Activated CD8-positive, alpha-beta memory T cell treated with anti-CD3 and anti-CD28 coated beads for 4 hours (primary cell): ENCODE results near the gene FAM200B.

ENCODE experiments used
- DNase-seq, 2 donors: peaks; one replicate each; pipeline ENCODE4 v3.0.0-alpha.2; 2020; ENCODE audit warnings: low read depth in 2 of 2

The FAM200B gene

DNA sequence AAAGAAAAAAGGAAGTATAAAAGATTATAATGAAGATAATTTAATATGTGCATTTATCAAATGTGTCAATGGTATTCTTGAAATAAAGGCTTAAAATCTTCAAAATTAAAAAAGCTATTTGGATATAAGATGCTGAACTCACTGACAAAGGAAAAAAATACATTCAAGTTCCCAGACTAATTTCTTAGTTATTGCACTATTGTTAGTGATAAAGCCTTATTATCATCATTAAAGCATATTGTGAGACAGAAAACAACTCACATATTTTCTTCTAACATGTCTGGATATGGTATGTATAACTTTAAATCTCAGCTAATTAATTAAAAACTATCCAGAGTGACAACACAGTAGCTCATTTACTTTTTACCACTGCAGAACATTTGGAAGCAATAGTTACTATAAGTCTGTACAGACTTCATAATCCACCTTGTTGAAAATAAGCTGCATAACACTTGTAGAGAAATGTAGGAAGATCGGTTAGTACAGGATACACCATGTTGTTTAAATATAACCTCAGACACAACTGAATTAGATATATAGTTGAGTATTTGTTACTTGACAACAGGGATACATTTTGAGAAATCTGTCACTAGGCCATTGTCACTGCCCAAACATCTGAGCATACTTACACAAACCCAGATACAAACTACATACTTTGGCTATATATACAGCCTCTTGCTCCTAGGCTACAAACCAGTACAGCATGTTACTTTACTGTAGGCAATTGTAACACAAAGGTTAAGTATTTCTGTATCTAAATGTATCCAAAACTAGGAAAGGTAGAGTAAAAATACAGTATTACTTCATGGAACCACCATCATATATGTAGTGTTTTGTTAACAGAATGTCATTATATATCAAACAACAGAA lies 12.8 kb upstream of the FAM200B start:
- no peak for DNase-seq

DNA sequence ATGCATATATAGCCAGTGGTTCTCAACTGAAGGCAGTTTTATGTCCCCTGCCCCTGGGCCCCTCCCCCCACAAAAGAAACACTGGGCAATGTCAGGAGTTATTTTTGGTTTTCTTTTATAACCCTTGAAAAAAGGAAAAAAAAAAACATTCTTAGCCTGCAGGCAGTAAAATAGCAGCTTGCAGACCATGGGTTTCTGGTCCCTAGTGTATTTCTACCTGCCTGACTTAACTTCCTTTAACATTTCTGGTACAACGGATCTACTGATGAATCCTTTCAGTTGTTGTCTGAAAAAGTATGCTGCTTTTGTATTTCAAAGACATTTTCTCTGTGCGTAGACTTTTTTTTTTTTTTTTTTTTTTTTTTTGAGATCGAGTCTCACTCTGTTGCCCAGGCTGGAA lies 11.1 kb upstream of the FAM200B start:
- no peak for DNase-seq

GRCh38 chr4:15672101-15672500 lies 9.5 kb upstream of the FAM200B start:
- no peak for DNase-seq

- no peak for DNase-seq
Observed at GRCh38 chr4:15673337-15673736, 8.3 kb upstream of the FAM200B start.

- no peak for DNase-seq
Observed at GRCh38 chr4:15674046-15674445, 7.6 kb upstream of the FAM200B start.

- DNase-seq, result no peak
Observed at GRCh38 chr4:15674926-15675325, 6.7 kb upstream of the FAM200B start.

DNA sequence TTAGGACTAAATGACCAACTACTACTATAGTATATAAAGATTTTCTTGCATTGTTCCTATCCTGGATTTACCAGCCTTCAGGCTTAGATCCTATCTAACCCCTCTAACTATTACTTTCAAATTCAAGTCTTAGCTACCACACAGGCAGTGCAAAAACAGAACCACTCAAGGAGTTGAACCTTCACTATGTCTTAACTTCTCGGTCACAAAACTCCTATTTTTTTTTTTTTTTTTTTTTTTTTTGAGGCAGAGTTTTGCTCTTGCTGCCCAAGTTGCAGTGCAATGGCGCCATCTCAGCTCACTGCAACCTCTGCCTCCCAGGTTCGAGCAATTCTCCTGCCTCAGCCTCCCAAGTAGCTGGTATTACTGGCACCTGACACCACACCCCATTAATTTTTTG lies 6.3 kb upstream of the FAM200B start:
- DNase-seq, result no peak

DNA sequence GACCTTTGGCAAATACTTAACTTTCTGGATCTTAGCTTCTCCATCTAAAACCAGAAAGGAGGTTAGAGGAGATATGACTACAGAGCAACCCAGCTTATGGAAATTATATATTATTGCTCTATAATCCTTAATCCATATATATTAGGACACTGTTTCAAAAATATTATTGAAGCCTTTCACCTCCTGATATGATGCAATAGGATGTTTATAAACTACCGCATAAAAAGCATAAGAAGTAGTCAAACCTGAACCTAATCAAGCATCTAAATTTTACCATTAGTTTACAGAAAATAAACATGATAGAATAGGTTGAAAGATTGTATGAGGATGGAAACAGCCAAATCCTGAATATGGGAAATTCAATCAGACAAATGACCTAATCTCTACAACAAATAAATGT lies 5.6 kb upstream of the FAM200B start:
- DNase-seq, result no peak

- no peak for DNase-seq
Observed at GRCh38 chr4:15676899-15677298, 4.7 kb upstream of the FAM200B start.

DNA sequence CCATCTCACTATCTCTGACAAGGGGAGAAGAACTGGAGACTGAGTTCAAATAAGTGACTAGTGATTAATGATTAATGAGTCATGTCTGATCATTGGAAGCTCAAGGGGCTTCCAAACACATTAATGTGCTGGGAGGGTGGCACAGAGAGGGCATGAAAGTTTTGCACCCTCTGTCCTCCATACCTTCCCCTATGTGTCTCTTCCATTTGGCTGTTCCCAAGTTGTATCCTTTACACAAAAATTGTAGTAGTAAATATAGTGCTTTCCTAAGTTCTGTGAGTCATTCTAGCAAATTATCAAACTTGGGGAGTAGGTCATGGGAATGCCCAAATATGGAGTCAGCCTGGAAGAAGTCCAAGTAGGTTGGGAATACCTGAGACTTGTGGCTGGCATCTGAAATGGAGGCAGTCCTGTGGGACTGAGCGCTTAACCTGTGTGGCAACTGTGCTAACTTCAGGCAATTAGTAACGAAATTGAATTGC lies 4.1 kb upstream of the FAM200B start:
- no peak for DNase-seq

- no peak for DNase-seq
Observed at GRCh38 chr4:15681067-15681371, 608 bp upstream of the FAM200B start.

GRCh38 chr4:15682242-15683142 lies 865 bp downstream of the FAM200B start:
- DNase-seq, result no peak

DNA sequence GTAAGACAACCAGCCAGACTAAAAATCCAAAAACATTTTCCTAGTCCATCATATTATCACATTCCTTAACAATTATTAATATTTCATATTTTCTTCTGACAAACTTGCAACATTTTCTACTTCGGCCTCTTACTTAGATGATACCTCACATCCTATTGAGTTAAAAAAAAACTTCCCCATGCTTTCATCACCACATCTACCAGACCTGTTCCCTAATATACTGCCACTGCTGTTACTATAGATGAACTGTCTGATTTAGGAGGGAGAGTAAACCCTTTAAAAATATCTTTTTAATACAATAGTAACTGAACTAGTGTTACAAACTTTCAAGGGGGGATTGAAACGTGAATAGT lies 1.5 kb downstream of the FAM200B start:
- DNase-seq, result no peak

- no peak for DNase-seq
Observed at GRCh38 chr4:15684498-15684897, 2.9 kb downstream of the FAM200B start.

- DNase-seq, result no peak
Observed at GRCh38 chr4:15688051-15688450, 6.4 kb downstream of the FAM200B start.

DNA sequence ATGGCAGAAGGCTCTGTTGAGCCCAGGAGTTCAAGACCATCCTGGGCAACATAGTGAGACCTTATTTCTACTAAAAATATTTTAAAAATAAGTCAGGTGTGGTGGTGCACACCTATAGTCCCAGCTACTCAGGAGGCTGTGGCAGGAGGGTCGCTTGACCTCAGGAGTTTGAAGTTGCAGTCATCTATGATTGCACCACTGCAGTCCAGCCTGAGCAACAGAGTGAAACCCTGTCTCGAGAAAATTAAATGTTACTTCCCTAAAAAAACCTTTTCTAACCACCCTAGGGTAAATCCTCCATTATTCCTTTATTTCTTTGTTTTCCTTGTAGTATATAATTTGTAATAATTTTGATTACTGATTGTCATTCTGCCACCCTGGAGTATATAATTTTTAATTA lies 7.9 kb downstream of the FAM200B start:
- no peak for DNase-seq

DNA sequence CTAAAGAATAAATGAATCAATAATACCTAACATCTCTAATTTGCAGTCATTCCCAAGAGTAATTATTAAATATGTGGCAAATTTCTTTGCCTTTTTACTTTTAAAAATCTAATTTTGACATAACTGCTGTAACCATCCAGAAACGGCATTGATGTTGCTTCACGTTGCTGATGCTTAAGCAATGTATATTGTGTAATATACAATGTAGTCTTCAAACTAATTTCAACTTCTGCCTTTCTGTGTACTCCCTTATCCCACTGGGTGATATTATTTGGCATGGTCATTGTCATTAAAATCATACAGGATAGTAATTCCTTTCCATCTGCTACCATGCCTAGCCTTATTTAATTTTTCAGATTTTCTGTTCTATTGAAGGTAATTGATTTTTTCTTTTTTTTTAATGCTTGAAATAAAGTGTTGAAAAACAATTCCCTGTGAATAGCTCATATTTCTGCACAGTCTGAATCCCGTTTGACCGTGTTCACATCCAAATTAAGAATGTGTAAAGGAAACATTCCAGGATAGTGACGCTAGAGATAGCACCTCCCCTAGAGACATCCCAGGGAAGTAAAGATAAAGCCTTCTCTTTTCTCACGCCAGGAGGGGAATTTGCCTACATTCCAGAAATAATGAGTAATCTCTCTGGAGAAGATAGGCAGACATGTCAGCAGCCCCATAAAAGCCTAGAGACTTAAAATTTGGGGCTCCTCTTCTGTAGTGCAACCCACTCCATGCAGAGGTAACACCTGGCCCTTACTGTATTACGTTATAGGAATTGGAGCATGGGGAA lies 8.6 kb downstream of the FAM200B start:
- DNase-seq, result no peak

- DNase-seq, result no peak
Observed at GRCh38 chr4:15691346-15692135, 9.9 kb downstream of the FAM200B start.

DNA sequence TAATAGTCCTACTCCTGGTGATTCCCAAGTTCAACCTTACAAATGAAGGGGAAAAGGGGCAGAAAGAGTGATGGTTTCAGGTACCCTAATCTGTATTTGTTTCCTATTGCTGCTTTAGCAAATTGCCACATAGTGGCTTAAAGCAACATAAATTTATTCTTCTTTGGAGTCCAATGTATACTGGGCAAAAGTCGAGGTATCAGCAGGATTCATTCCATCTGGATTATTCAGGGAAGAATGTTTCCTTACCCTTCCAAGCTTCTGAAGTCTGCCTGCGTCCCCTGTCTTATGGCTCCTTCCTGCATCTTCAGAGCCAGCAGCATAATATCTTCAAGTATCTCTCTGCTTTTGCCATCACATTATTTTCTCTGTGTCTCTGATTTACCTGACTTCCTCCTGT lies 11.0 kb downstream of the FAM200B start:
- no peak for DNase-seq

GRCh38 chr4:15694431-15694830 lies 12.8 kb downstream of the FAM200B start:
- DNase-seq, result no peak

DNA sequence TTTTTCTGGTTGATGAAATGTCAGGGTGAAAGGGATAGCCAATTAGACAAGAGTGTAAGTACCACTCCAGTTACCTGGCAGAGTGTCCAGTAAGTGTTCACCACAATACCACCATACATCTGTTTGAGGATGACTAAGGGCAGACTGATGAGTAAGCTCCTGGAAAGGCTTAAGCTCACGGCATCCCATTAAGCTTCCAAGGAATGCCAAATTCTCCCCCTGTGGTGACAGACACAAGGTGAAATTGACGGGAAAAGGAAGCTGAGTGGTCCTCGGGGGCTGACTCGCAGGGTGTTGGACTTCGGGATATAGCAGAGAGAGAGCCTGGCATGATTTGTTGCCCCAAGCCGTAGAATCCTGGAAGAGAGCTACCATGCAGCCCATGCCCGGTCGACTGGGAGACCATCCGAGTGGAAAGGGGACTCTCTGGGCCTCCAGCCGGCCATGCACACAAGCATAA lies 13.6 kb downstream of the FAM200B start:
- DNase-seq, result no peak
